NCI-H2107 treated with DMSO at 0.1 percent for 48 hours (cell line): Measurements from ENCODE around the gene ME1.
A peak's percentile ranks its signal among the peaks of the same experiment; 100 is the strongest.
"Not testable (repeated sequence)": the region's sequence is repeated elsewhere in the genome, so short reads cannot be mapped to it uniquely, and the experiment has no call there.

ENCODE experiments used
- DNase-seq: peaks from one replicate; lab custom pipeline; 2025; ENCODE audit not compliant: unreplicated experiment; lab: John Stamatoyannopoulos, UW

Gene ME1

DNA sequence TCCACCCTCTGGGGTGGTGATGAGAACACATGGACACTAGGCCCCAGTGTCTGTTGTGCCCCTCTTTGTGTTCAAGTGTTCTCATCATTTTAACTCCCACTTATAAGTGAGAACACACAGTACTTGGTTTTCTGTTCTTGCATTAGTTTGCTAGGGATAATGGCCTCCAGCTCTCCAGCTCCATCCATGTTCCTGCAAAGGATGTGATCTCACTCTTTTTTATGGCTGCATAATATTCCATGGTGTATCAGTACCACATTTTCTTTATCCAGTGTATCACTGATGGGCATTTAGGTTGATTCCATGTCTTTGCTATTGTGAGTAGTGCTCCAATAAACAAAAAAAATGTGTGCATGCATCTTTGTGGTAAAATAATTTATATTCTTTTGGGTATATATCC, 170.3 kb downstream of the ME1 start:
- no peak for DNase-seq

DNA sequence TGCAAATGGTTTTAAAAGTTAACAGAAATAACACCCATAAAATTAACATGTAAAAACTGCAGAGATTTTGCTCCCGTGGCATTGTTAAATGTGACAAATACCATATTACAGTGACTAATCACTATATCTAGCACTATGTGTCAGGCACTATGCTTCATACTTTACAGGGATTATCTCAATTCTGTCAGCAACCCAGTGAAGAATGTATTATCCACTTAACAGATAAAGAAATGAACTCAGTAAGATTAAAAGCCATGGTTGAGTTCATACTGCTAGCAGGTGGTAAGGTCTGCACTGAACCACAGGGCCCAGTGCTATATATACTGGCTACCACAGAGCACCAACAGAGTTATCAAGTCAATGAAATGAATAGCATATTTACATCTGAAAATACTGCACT, 172.3 kb downstream of the ME1 start:
- DNase-seq, result no peak

DNA sequence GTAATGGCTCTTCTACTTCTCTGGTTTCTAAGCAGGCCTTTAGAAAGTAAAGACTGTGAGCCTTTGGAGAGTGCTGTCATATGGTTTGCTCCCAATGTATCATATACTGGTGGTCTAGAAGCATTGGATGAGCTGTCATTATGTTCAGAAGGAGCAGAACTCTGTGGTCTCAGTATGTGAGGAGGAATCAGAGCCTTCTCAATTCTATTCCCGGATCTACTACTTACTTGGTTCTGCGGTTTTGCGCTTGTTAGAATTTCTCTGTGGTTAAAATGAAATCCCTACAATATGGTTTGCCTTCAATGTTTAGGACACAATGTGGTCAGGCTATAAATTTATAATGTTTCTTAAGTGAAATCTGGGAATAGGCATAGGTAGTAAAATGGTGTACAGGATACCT, 173.1 kb downstream of the ME1 start:
- DNase-seq, result no peak

DNA sequence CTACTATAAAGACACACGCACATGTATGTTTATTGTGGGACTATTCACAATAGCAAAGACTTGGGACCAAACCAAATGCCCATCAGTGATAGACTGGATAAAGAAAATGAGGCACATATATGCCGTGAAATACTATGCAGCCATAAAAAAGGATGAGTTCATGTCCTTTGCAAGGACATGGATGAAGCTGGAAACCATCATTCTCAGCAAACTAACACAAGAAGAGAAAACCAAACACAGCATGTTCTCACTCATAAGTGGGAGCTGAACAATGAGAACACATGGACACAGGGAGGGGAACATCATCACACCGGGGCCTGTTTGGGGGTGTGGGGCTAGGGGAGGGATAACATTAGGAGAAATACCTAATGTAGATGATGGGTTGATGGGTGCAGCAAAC, 174.1 kb downstream of the ME1 start:
- DNase-seq, result not testable (repeated sequence)

DNA sequence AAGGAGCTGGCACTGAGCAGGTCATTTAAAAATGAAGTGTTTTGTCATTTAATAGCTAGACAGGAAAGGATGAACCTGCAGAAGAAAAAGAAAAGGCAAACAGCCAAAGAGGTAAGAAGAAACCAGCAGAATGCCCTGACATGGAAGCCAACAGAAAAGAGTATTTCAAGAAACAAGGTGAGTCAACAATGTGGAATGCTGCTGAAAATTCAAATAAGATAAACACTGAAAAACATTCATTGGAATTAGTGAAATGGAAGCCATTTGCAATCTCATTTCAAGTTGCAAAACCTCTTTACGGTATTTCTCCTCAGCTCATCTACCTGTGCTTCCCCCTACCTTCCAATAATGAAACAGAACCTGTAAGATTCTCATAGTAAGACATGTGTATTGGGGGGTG, 178.1 kb downstream of the ME1 start:
- DNase-seq, result no peak

DNA sequence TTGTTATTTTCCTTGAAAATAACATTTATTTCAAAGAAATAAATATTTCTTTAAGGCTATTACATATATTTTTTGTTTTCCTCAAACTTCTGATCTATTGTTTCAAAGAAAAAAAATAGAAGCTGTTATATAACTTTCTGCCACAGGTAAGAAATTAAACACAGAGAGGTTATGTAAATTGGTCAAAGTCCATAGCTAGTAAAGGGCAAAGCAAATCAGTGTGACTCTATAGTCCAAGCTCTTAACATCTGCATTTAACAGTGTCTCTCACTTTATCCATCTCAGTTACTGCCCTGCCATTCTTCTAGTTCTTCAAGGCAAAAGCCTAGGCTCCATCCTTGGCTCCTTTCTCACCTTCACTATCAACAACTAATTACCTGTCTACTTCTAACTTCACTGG, 180.6 kb downstream of the ME1 start:
- DNase-seq, result no peak

DNA sequence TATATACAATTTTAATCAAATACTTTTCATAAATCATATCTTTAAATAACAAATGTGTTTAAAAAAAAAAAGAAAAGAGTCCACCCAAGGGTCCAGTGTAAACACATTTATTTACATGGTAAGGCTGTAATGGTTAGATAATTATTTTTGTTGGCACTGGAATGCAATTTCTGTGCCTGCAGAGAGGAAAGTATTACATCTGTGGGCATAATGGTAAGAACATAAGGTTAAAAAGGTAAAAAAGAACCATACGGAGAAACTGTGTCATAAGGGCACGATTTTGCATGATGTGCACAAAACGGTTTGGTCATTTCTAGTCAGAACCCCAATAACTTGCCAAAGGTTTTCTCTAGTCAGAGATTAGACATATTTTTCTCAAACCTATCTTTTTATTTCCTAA, 183.4 kb downstream of the ME1 start:
- DNase-seq, result no peak

DNA sequence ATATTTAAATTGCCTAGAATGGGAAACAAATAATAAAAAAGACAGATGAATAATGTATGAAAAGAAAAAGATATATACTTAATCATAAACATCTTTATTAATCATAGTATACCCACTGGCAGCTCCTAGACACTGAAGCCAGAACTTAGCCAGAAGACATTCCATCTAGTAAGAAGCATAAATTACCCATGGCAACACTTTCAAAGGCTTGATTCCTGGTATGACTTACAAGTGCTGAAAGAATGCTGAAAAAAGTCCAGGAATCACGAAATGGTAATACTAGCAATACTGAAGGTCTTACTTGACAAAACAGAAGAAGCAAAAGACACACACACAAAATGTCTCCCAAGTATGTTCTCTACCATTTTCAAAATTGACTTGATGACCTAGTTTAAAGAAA, 199.7 kb downstream of the ME1 start:
- no peak for DNase-seq

DNA sequence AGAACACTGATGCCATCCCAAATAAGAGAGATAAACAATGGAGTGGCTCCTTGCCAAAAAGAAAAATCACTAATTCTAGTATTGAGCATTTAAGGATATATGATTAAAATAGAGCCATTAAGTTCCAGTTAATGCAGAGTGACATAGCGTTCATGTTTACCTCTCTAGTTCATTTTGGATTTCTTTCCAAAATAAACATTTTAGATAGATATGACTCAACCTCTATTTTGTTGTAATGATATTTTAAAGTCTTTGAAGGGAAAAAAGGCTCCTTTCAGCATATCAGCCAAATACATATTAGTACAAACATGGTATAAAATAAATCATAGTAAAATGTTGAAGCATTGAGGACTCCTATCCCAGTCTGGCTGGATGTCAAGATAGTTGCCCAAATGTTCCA, 204.3 kb downstream of the ME1 start:
- DNase-seq, result no peak

DNA sequence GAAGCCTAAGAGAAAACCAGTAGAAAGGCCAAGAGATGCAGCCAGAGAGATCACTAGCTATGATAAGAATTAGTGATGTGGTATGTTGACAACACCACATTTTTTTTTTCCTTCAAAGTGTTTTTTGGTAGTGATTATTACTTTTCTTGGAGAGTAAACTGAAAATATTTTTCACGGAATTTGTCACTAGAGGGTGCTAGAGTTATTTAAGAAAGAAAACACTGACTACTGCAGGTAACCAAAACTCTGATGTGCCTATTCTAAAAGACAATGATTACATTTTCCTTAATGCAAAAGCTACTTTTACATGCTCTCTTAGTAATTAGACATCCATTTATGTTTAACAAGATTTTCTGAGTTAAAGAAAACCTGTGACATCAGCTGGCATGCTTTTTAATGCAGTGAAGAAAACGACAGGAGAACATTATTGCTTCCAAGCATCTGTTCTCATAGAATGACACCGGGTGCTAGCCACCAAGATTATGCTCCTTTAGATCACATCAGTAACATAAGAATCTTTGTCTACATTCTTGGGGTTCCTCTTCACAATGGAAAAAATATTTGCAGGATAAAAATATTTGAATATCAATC, 208.9 kb downstream of the ME1 start:
- DNase-seq, result peak; percentile 19

DNA sequence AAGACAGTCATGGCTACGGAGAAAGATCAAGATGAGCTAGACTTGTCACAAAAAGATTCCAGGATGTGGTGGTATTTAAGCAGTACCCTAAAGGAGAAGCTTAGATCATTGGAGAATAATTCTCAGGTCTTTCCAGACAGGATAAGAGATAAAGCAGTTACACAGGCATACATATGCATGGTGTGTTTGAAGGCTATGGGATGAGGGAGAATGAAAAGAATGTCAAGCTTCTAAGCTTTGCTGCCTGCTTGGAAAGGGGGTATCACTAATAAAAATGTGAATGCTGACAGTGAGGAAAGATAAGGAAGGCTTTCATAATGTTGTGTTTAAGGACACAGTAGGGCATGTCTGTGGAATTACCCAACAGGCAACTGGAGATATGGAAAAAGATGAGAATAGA, 209.6 kb downstream of the ME1 start:
- DNase-seq, result no peak

DNA sequence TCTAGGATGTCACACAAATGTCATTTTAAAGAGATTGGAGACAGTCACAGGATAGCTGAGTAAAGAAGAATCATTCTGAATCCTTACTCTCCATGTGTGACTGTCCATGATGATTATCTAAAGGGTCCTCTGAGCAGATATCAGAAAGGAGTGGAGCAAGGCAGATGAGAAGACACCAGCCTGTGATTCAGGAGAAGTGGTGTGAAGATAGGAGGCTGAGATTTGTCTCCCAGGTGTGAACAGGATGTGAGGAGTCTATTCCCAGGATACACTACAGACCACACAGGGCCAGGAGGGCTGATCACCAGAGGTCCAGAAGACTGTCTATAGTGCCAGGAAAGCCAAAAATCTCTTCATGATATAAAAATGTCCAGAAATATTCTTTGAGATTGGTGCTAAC, 210.7 kb downstream of the ME1 start:
- no peak for DNase-seq

DNA sequence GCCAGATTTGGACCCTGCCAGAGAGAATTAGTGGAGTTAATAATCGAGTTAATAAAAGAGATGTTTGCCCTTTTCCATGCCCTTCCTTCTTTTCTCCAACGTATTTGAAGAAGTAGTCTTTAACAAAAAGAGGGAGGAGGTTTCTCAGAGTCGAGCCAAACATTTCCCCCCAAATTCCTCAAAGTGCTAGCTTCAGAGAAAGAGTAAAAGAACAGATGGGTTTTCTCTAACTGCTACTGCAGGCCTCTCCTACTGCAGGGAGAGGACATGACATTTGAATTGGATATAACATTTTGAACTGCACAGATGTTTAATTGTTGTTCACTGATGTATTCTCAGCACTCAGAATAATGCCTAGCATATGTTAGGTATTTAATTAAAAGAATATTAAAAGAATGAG, 212.2 kb downstream of the ME1 start:
- DNase-seq, result no peak

DNA sequence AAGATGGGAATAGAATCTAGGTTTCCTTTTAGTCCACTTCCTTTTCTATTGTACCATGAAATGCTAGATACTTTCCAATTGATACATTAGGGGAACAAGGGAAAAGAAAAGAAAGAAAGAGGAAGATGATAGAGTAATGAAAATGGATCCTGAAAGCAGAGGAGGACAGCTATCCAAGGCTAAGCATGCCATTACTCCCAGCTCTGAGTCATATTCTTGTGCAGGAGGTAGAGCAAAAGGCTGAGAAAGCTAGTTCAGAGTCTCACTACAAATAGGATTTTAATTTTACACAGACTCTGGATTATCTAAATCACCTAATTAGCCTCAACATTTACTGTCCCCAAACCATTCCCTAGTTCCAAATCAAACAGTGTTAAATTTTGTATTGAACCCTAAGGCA, 214.0 kb downstream of the ME1 start:
- DNase-seq, result no peak

DNA sequence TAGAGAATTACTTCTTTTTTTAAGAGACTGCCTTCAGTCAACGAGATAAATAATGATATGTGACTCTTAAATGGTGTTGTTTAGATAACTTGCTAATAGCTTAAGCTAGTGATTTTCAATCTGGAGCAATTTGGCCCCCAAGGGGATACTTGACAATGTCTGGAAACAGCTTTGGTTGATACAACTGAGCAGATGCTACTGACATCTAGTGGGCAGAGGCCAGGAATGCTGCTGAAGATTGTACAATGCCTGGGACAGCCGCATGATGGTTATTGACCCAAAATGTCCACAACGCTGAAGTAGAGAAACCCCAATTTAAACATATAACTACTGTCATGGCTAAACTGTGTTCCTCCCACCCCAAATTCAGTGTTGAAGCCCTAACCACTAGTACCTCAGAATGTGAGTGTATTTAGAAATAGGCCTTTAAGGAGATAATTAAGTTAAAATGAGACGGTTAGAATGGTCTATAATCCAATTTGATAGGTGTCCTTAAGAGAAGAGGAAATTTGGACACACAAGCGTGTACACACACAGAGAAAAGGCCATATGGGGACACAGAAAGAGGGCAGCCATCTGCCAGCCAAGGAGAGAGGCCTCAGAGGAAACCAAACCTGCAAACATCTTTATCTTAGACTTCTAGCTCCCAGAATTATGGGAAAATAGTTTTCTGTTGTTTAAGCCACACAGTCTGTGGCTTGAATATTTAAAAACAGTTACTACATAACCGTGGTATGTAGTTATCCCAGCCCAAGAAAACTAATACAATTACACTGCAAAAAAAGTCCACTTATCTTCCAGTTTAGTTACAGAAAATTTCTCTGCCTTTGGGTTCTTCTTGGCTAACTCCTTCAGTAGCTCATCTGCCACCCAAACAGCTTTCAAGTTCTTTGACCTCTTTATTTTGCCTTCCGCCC, 215.5 kb downstream of the ME1 start:
- peak; percentile 69 for DNase-seq

DNA sequence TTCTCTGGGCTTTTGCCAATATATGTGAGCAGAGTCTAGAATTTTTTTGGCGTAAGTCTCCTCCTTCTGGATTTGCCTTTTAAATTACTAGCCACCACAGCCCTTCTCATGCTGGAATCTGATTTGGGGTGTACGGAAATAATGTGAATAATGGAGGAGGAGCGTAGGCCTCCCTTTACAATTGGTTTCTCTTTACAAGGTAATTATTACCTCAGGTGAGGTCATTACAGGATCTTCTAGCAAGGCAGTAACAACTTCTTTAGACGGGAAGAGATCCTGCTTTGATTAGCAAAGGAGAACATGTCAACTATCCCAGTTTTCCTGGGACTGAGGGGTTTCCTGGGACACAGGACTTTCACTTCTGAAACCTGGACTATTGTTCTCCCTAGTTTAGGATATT, 228.8 kb downstream of the ME1 start:
- no peak for DNase-seq

DNA sequence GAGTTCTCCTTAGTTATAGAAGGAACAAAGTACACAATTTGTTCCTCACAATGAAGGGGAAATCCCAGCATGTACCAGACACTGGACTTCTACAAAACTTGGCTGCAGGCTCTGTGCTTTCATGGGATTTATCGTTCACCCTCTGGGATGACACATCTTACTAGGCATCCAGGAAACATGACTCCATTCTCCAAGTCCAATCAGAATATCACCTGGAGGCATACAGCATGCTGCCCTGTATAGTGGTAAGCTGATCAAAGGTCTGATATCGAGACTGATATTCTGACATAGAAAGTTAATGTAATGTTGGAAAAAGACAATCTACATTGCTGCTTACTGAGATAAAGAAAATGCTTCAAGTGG, 231.0 kb downstream of the ME1 start:
- no peak for DNase-seq

DNA sequence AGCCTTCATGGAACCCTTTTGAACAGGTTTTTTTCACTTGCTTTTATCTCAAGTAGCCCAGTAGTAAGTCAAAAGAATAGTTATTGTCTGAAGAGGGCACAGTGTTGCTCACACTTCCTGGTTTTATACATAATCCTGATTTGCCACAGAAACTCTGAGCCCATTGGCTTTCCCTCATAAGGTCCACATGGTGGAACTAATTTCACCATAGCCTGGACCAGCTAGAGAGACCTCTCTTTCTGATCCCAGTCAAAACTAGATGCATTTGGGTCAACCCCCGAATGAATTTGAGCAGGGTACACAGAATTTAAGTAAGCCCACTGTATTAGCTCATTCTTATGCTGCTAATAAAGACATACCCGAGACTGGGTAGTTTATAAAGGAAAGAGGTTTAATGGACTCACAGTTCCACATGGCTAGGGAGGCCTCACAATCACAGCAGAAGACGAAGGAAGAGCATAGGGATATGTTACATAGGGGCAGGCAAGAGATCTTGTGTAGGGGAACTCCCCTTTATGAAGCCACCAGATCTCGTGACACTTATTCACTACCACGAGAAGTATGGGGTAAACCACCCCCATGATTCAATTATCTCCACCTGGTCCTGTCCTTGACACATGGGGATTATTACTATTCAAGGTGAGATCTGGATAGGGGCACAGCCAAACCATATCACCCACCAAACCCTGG, 231.5 kb downstream of the ME1 start:
- DNase-seq, result no peak

DNA sequence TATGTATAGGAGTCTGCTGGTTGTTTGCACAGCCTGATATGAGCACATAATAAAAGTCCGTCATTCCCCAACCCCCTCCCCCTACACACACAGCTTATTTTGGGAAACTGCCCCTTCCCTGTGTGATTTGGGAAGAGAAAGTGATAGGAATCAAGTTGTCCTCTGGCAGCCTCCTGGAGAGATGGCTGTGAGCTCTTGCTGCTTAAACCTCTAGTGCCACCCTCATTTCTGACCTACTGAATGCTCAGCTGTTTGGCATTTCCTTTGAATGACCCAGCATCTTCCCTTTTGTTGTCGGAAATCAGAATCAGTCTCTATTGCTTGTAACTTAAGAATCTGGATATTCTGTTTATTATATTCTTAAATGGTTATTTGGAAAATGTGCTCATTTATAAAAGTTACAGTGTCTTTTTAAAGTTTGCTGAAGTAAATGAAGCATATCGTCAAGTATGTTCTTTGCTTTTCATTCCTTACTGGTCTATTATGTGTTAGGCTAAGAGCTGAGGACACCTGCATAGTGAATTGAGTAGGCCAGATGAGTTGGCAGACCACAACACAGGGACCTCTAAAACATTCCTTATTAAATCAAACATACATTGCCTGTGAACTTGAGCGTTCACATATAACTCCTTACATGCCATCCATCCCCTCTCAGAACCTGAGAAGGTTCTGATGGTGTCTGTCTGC, 232.2 kb downstream of the ME1 start:
- DNase-seq, result no peak

DNA sequence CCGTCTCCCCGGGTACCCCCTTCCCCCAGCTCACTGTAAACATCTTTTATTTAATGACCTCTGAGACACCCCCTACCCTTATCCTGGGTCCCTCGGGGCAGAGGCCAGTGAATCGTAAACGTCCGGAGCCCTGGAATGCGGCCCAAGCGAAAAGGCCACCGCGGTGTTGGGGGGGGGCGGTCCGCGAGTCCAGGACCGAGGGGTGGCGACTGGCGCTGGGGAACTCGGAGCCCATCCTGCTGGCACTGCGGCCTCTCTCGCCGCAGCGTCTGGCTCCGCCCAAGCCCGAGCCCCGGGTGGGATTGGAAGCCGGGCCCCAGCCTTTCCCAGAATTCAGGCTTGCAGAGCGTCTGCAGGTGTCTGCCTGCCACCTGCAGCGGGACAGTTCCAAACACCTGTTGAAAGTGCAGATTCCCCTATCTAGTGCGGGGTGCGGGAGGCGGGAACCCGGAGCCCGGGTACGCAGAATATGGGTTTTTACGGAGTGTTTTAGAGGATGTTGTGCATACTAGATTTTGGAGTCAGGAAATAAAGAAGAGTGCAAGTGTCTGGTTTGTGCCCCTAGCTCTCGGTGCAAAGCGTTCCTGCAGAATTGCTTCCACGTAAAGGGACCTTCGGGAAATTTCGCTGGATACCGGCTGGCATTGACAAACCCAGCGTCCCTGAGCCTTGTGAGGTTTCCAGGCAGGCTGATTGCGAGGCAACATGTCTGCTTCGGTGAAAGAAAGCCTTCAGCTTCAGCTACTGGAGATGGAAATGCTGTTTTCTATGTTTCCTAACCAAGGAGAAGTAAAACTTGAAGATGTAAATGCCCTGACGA, 236.9 kb downstream of the ME1 start:
- DNase-seq, result peak; percentile 21
